ENCODE measurements around the gene MEAF6.

MEAF6 gene

GRCh38 chr1:37497832-37498231, 16.7 kb downstream of the MEAF6 start:
- Histone ChIP-seq H3K9me3 (ENCODE audit: control insufficient read depth in 1 of 2, low read length in 2 of 2) (no peaks in the 10 kb centered on the region), H3K27ac (ENCODE audit: low read length) (no peak overlapping the region), H3K4me3 (ENCODE audit: low read depth in 1 of 2, low read length in 2 of 2) (no peak overlapping the region), H3K27me3 (ENCODE audit: low read depth, low read length) (no peaks in the 10 kb centered on the region), H3K36me3 (ENCODE audit: control insufficient read depth in 1 of 2, insufficient read depth in 2 of 2, low read length in 2 of 2) (peaks cover 25 to 26% of the 10 kb centered on the region in 2 donors), H3K4me1 (ENCODE audit: control insufficient read depth in 1 of 2, insufficient read depth in 2 of 2, low read length in 2 of 2) (peaks cover 0 to 9% of the 10 kb centered on the region in 2 donors)

GRCh38 chr1:37495875-37496274, 18.7 kb downstream of the MEAF6 start:
- H3K4me1 ChIP-seq (ENCODE audit: control insufficient read depth in 1 of 2, insufficient read depth in 2 of 2, low read length in 2 of 2): peaks cover 0 to 9% of the 10 kb centered on the region in 2 donors
- no peaks in the 10 kb centered on the region for H3K9me3 ChIP-seq (ENCODE audit: control insufficient read depth in 1 of 2, low read length in 2 of 2)
- H3K4me3 ChIP-seq (ENCODE audit: low read depth in 1 of 2, low read length in 2 of 2): no peak overlapping the region
- H3K27ac ChIP-seq (ENCODE audit: low read length): no peak overlapping the region
- peaks cover 21% of the 10 kb centered on the region in 2 donors for H3K36me3 ChIP-seq (ENCODE audit: control insufficient read depth in 1 of 2, insufficient read depth in 2 of 2, low read length in 2 of 2)
- H3K27me3 ChIP-seq (ENCODE audit: low read depth, low read length): no peaks in the 10 kb centered on the region

- no peaks in the 10 kb centered on the region for H3K27me3 ChIP-seq (ENCODE audit: low read depth, low read length)
- peaks cover 21 to 30% of the 10 kb centered on the region in 2 donors for H3K36me3 ChIP-seq (ENCODE audit: control insufficient read depth in 1 of 2, insufficient read depth in 2 of 2, low read length in 2 of 2)
- no peaks in the 10 kb centered on the region for H3K9me3 ChIP-seq (ENCODE audit: control insufficient read depth in 1 of 2, low read length in 2 of 2)
- no peaks in the 10 kb centered on the region for H3K4me1 ChIP-seq (ENCODE audit: control insufficient read depth in 1 of 2, insufficient read depth in 2 of 2, low read length in 2 of 2)
- no peak overlapping the region for H3K27ac ChIP-seq (ENCODE audit: low read length)
- H3K4me3 ChIP-seq (ENCODE audit: low read depth in 1 of 2, low read length in 2 of 2): no peak overlapping the region
Observed at GRCh38 chr1:37493336-37494098, 21.0 kb downstream of the MEAF6 start.

- H3K4me1 ChIP-seq (ENCODE audit: control insufficient read depth in 1 of 2, insufficient read depth in 2 of 2, low read length in 2 of 2): peaks cover 15 to 30% of the 10 kb centered on the region in 2 donors
- no peaks in the 10 kb centered on the region for H3K9me3 ChIP-seq (ENCODE audit: control insufficient read depth in 1 of 2, low read length in 2 of 2)
- no peaks in the 10 kb centered on the region for H3K27me3 ChIP-seq (ENCODE audit: low read depth, low read length)
- H3K36me3 ChIP-seq (ENCODE audit: control insufficient read depth in 1 of 2, insufficient read depth in 2 of 2, low read length in 2 of 2): peaks cover 13 to 53% of the 10 kb centered on the region in 2 donors
- no peak overlapping the region for H3K4me3 ChIP-seq (ENCODE audit: low read depth in 1 of 2, low read length in 2 of 2)
- H3K27ac ChIP-seq (ENCODE audit: low read length): no peak overlapping the region
Observed at GRCh38 chr1:37487619-37487984, 27.0 kb downstream of the MEAF6 start.

GRCh38 chr1:37486680-37487618, 27.6 kb downstream of the MEAF6 start:
- Histone ChIP-seq H3K4me3 (ENCODE audit: low read depth in 1 of 2, low read length in 2 of 2) (no peak overlapping the region), H3K4me1 (ENCODE audit: control insufficient read depth in 1 of 2, insufficient read depth in 2 of 2, low read length in 2 of 2) (peaks cover 15 to 30% of the 10 kb centered on the region in 2 donors), H3K9me3 (ENCODE audit: control insufficient read depth in 1 of 2, low read length in 2 of 2) (no peaks in the 10 kb centered on the region), H3K27me3 (ENCODE audit: low read depth, low read length) (no peaks in the 10 kb centered on the region), H3K36me3 (ENCODE audit: control insufficient read depth in 1 of 2, insufficient read depth in 2 of 2, low read length in 2 of 2) (peaks cover 17 to 58% of the 10 kb centered on the region in 2 donors), H3K27ac (ENCODE audit: low read length) (peak overlapping the region; percentile 79)

- no peaks in the 10 kb centered on the region for H3K9me3 ChIP-seq (ENCODE audit: control insufficient read depth in 1 of 2, low read length in 2 of 2)
- H3K27ac ChIP-seq (ENCODE audit: low read length): peak overlapping the region; percentile 84
- H3K27me3 ChIP-seq (ENCODE audit: low read depth, low read length): no peaks in the 10 kb centered on the region
- no peak overlapping the region for H3K4me3 ChIP-seq (ENCODE audit: low read depth in 1 of 2, low read length in 2 of 2)
- peaks cover 26 to 64% of the 10 kb centered on the region in 2 donors for H3K36me3 ChIP-seq (ENCODE audit: control insufficient read depth in 1 of 2, insufficient read depth in 2 of 2, low read length in 2 of 2)
- H3K4me1 ChIP-seq (ENCODE audit: control insufficient read depth in 1 of 2, insufficient read depth in 2 of 2, low read length in 2 of 2): peaks cover 15 to 30% of the 10 kb centered on the region in 2 donors
Observed at GRCh38 chr1:37485902-37486679, 28.5 kb downstream of the MEAF6 start.

GRCh38 chr1:37484325-37485051, 30.1 kb downstream of the MEAF6 start:
- Histone ChIP-seq H3K36me3 (ENCODE audit: control insufficient read depth in 1 of 2, insufficient read depth in 2 of 2, low read length in 2 of 2) (peaks cover 34 to 59% of the 10 kb centered on the region in 2 donors), H3K27me3 (ENCODE audit: low read depth, low read length) (no peaks in the 10 kb centered on the region), H3K4me1 (ENCODE audit: control insufficient read depth in 1 of 2, insufficient read depth in 2 of 2, low read length in 2 of 2) (peaks cover 18 to 39% of the 10 kb centered on the region in 2 donors), H3K4me3 (ENCODE audit: low read depth in 1 of 2, low read length in 2 of 2) (no peak overlapping the region), H3K27ac (ENCODE audit: low read length) (no peak overlapping the region), H3K9me3 (ENCODE audit: control insufficient read depth in 1 of 2, low read length in 2 of 2) (no peaks in the 10 kb centered on the region)

GRCh38 chr1:37483785-37484184, 30.8 kb downstream of the MEAF6 start:
- Histone ChIP-seq H3K4me1 (ENCODE audit: control insufficient read depth in 1 of 2, insufficient read depth in 2 of 2, low read length in 2 of 2) (peaks cover 18 to 46% of the 10 kb centered on the region in 2 donors), H3K9me3 (ENCODE audit: control insufficient read depth in 1 of 2, low read length in 2 of 2) (no peaks in the 10 kb centered on the region), H3K36me3 (ENCODE audit: control insufficient read depth in 1 of 2, insufficient read depth in 2 of 2, low read length in 2 of 2) (peaks cover 34 to 57% of the 10 kb centered on the region in 2 donors), H3K27ac (ENCODE audit: low read length) (no peak overlapping the region), H3K4me3 (ENCODE audit: low read depth in 1 of 2, low read length in 2 of 2) (no peak overlapping the region), H3K27me3 (ENCODE audit: low read depth, low read length) (no peaks in the 10 kb centered on the region)

- no peaks in the 10 kb centered on the region for H3K9me3 ChIP-seq (ENCODE audit: control insufficient read depth in 1 of 2, low read length in 2 of 2)
- H3K36me3 ChIP-seq (ENCODE audit: control insufficient read depth in 1 of 2, insufficient read depth in 2 of 2, low read length in 2 of 2): peaks cover 40 to 50% of the 10 kb centered on the region in 2 donors
- no peaks in the 10 kb centered on the region for H3K27me3 ChIP-seq (ENCODE audit: low read depth, low read length)
- H3K4me3 ChIP-seq (ENCODE audit: low read depth in 1 of 2, low read length in 2 of 2): no peak overlapping the region
- H3K4me1 ChIP-seq (ENCODE audit: control insufficient read depth in 1 of 2, insufficient read depth in 2 of 2, low read length in 2 of 2): peaks cover 26 to 53% of the 10 kb centered on the region in 2 donors
- H3K27ac ChIP-seq (ENCODE audit: low read length): no peak overlapping the region
Observed at GRCh38 chr1:37482796-37483744, 31.5 kb downstream of the MEAF6 start.
